BJ (cell line): ENCODE data around the gene TMEM165. TPM values are rescaled to one million over a fixed set of nuclear protein-coding genes. Genes with fewer than 3 reads are reported as not detected.

Experiments used
- CTCF ChIA-PET: fragments of 350-600 bp; formaldehyde crosslinking; extraction: SDS; loops from one replicate; lab custom pipeline; 2021; ENCODE audit warnings: antibody characterized with exemption, inconsistent platforms; lab: Yijun Ruan, JAX
- POLR2A ChIA-PET: fragments of 300-600 bp; sonication (Branson Sonifier 250); formaldehyde crosslinking; extraction: SDS; loops from one replicate; lab custom pipeline; 2021; ENCODE audit warnings: antibody characterized with exemption; lab: Charles Lee
- DNase-seq: peaks from one replicate; pipeline ENCODE4 v3.0.0-alpha.2; 2011; ENCODE audit warnings: low read depth
- H3K27me3 ChIP-seq: 2 replicates; pipeline ENCODE4 v1.6.0; 2011; ENCODE audit warnings: low read length; ENCODE audit not compliant: control insufficient read depth, insufficient read depth
- H3K36me3 ChIP-seq: 2 replicates; pipeline ENCODE4 v1.5.1; 2011; ENCODE audit warnings: low read length; ENCODE audit not compliant: control insufficient read depth, insufficient read depth
- H3K4me3 ChIP-seq: 2 replicates; pipeline ENCODE4 v1.5.1; 2011; ENCODE audit warnings: low read depth, mild to moderate bottlenecking, control low read depth, low read length
- CTCF ChIP-seq: IDR thresholded peaks from 2 replicates; pipeline ENCODE4 v1.5.1; 2011; ENCODE audit warnings: low read depth, mild to moderate bottlenecking, control low read depth, inconsistent platforms, low read length, moderate library complexity; ENCODE audit not compliant: insufficient read depth
- polyA plus RNA-seq: library from polyadenylated mRNA; depleted of rRNA; stranded (reverse); fragments of >200 nt; gene quantifications from 2 replicates; pipeline ENCODE4 v1.2.3, GENCODE V29; 2011

The TMEM165 gene
- polyA plus RNA-seq, 1 experiment = 129 TPM

- CTCF ChIA-PET = no interaction called here
Observed at GRCh38 chr4:55380576-55380975, 15.2 kb upstream of the TMEM165 start.

GRCh38 chr4:55381502-55381901 is 14.3 kb upstream of the TMEM165 start:
- CTCF ChIA-PET = no interaction called here
- TF ChIP-seq CTCF = no peak
- POLR2A ChIA-PET = no interaction called here
- DNase-seq = no peak
- Histone ChIP-seq H3K4me3 (no peak overlapping the region), H3K36me3 (no peaks in the 10 kb centered on the region), H3K27me3 (no peaks in the 10 kb centered on the region)

More at GRCh38 chr4:55380576-55380975, 15.2 kb upstream of the TMEM165 start:
- POLR2A ChIA-PET = no interaction called here
- no peak overlapping the region for H3K4me3 ChIP-seq
- H3K27me3 ChIP-seq = no peaks in the 10 kb centered on the region
- no peaks in the 10 kb centered on the region for H3K36me3 ChIP-seq
- TF ChIP-seq CTCF = no peak
- DNase-seq = no peak

- ChIA-PET CTCF (no interaction called here), POLR2A (no interaction called here)
- DNase-seq = no peak
- Histone ChIP-seq H3K27me3 (no peaks in the 10 kb centered on the region), H3K36me3 (no peaks in the 10 kb centered on the region), H3K4me3 (no peak overlapping the region)
- TF ChIP-seq CTCF = no peak
Observed at GRCh38 chr4:55382488-55383003, 13.2 kb upstream of the TMEM165 start.

GRCh38 chr4:55385201-55385649 is 10.5 kb upstream of the TMEM165 start:
- Histone ChIP-seq H3K36me3 (no peaks in the 10 kb centered on the region), H3K4me3 (no peak overlapping the region), H3K27me3 (no peaks in the 10 kb centered on the region)
- DNase-seq = no peak
- ChIA-PET CTCF (interaction anchor here (1.3 to 1.6 kb wide), 2 partner anchors 10 to 23 kb away, joined by 3 read pairs; no protein-coding TSS in a partner anchor), POLR2A (no interaction called here)
- TF ChIP-seq CTCF = no peak

- TF ChIP-seq CTCF = no peak
- Histone ChIP-seq H3K4me3 (no peak overlapping the region), H3K36me3 (no peaks in the 10 kb centered on the region), H3K27me3 (no peaks in the 10 kb centered on the region)
- ChIA-PET CTCF (interaction anchor here (0.6 to 1.1 kb wide), 2 partner anchors 9 to 1935 kb away, joined by 3 to 6 read pairs; partner anchors contain the start of gene TMEM165), POLR2A (interaction anchor here (1.5 kb wide), 1 partner anchor 9 kb away, joined by 3 read pairs; no protein-coding TSS in a partner anchor)
- no peak for DNase-seq
Observed at GRCh38 chr4:55386073-55386472, 9.7 kb upstream of the TMEM165 start.
